Cortex of kidney (tissue), 1 donor: ENCODE results near the gene ALDH4A1.
"Not testable (repeated sequence)": the region's sequence is repeated elsewhere in the genome, so short reads cannot be mapped to it uniquely, and the experiment has no call there.

Source experiments
- DNase-seq: peaks from one replicate; lab custom pipeline; 2025; lab: John Stamatoyannopoulos, UW

ALDH4A1 gene

GRCh38 chr1:18879215-18879790 is 23.1 kb downstream of the ALDH4A1 start:
- DNase-seq: no peak

- DNase-seq: no peak
Observed at GRCh38 chr1:18878538-18879214, 23.7 kb downstream of the ALDH4A1 start.

- no peak for DNase-seq
Observed at GRCh38 chr1:18877282-18877681, 25.1 kb downstream of the ALDH4A1 start.

GRCh38 chr1:18876210-18876609 is 26.1 kb downstream of the ALDH4A1 start:
- DNase-seq: no peak

- no peak for DNase-seq
Observed at GRCh38 chr1:18875796-18876128, 26.6 kb downstream of the ALDH4A1 start.

GRCh38 chr1:18875107-18875795 is 27.1 kb downstream of the ALDH4A1 start:
- no peak for DNase-seq

GRCh38 chr1:18874600-18874999 is 27.8 kb downstream of the ALDH4A1 start:
- no peak for DNase-seq

GRCh38 chr1:18874036-18874435 is 28.3 kb downstream of the ALDH4A1 start:
- no peak for DNase-seq

- no peak for DNase-seq
Observed at GRCh38 chr1:18872071-18872611, 30.2 kb downstream of the ALDH4A1 start.

- no peak for DNase-seq
Observed at GRCh38 chr1:18871401-18872070, 30.8 kb downstream of the ALDH4A1 start.

GRCh38 chr1:18870957-18871356 is 31.4 kb downstream of the ALDH4A1 start:
- no peak for DNase-seq

- DNase-seq: not testable (repeated sequence)
Observed at GRCh38 chr1:18870595-18870865, 31.8 kb downstream of the ALDH4A1 start.

- no peak for DNase-seq
Observed at GRCh38 chr1:18869847-18870594, 32.3 kb downstream of the ALDH4A1 start.

- no peak for DNase-seq
Observed at GRCh38 chr1:18868801-18869424, 33.4 kb downstream of the ALDH4A1 start.

GRCh38 chr1:18868354-18868753 is 34.0 kb downstream of the ALDH4A1 start:
- no peak for DNase-seq

GRCh38 chr1:18866846-18867245 is 35.5 kb downstream of the ALDH4A1 start:
- no peak for DNase-seq

- DNase-seq: no peak
Observed at GRCh38 chr1:18866314-18866713, 36.0 kb downstream of the ALDH4A1 start.

GRCh38 chr1:18865176-18865575 is 37.2 kb downstream of the ALDH4A1 start:
- no peak for DNase-seq

GRCh38 chr1:18861590-18861989 is 40.8 kb downstream of the ALDH4A1 start:
- DNase-seq: no peak

- no peak for DNase-seq
Observed at GRCh38 chr1:18861082-18861481, 41.3 kb downstream of the ALDH4A1 start.

GRCh38 chr1:18859560-18859959 is 42.8 kb downstream of the ALDH4A1 start, which contains the start of gene TAS1R2:
Gene TAS1R2, minus strand, starts transcription at chr1:18859660. Its CDS starts 0 bp downstream, at chr1:18859660.
- DNase-seq: no peak
